Stimulated activated CD8-positive, alpha-beta memory T cell treated with anti-CD3 and anti-CD28 coated beads, Interleukin-4, amount 100 ng/mL, for 4 hours (primary cell): ENCODE measurements around the gene CC2D2B.

Experiments
- DNase-seq, 2 donors: peaks; one replicate each; pipeline ENCODE4 v3.0.0-alpha.2; 2020; ENCODE audit warnings: low read depth in 2 of 2, low spot score in 1 of 2

CC2D2B gene

GRCh38 chr10:96073722-96074121, 165.9 kb downstream of the CC2D2B start:
- DNase-seq = no peak

DNA sequence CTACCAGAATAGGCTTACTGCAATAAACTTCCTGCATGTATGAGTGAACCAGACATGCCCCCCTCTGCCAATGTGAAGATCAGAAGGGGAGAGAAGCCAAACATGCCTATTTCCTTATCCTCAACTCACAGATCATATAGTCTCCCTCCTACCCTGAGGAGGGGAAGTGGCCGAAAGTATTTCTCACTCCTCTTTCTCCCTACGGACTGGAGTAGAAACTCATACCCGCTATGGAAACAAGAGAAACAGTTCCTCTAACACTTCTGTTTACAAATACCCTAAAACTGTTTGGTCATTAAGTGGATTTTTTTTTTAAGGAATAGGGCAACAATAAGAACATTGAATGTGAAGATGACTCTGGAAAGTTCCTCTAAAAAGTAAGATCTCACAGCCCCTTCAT, 167.0 kb downstream of the CC2D2B start:
- no peak for DNase-seq

DNA sequence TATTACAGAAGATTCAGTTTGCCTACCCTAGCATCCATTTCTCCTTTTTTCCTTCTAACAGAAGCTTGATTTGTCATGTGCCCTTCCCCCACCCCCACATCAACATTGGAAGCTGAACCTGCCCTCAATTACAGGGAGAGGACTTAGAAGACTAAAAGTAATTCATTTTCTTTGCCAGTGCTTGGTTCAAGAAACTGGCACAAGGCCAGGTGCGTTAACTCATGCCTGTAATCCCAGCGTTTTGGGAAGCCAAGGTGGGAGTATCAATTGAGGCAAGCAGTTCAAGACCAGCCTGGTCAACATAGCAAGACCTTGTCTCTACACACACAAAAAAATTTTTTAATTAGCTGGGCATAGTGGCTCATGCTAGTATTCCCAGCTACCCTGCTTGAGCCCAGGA, 168.2 kb downstream of the CC2D2B start:
- no peak for DNase-seq

DNA sequence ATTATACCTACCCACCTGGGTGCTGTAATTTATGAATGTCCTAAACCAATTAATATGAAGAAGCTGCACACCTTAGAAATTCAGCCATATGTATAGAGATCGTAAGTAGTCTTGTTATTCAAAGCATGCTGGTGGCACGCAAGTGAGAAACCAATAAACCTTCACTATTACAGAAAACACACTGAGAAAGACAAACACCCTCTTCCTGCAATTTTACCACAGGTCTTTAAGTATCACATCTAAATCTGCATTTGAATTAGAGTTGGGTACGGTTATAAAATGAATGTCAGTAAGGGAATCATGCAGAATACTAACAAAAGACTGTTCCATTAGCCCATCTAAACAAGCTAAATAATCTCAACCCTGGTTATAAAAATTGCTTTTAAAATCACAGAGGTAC, 169.4 kb downstream of the CC2D2B start:
- no peak for DNase-seq

- DNase-seq = no peak
Observed at GRCh38 chr10:96082153-96082552, 174.4 kb downstream of the CC2D2B start.
